Measurements from ENCODE around the gene PNPLA1.

GRCh38 chr6:36328600-36328999 lies 58.7 kb downstream of the PNPLA1 start:
- TF ChIP-seq, protein P1, sequence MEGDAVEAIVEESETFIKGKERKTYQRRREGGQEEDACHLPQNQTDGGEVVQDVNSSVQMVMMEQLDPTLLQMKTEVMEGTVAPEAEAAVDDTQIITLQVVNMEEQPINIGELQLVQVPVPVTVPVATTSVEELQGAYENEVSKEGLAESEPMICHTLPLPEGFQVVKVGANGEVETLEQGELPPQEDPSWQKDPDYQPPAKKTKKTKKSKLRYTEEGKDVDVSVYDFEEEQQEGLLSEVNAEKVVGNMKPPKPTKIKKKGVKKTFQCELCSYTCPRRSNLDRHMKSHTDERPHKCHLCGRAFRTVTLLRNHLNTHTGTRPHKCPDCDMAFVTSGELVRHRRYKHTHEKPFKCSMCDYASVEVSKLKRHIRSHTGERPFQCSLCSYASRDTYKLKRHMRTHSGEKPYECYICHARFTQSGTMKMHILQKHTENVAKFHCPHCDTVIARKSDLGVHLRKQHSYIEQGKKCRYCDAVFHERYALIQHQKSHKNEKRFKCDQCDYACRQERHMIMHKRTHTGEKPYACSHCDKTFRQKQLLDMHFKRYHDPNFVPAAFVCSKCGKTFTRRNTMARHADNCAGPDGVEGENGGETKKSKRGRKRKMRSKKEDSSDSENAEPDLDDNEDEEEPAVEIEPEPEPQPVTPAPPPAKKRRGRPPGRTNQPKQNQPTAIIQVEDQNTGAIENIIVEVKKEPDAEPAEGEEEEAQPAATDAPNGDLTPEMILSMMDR (conservative IDR thresholded peaks at IDR 0.05), result no peak
- TF ChIP-seq EZH2 (IDR thresholded peaks at IDR 0.05; ENCODE audit: low read depth), result no peak
